ENCODE measurements around the gene TMEM258. TPM values are rescaled to one million over a fixed set of nuclear protein-coding genes. Genes with fewer than 3 reads are reported as not detected.

Gene TMEM258
- total and polyA plus RNA-seq, 9 of the 15 experiments (the other 6 are each of a cell fraction or from before 2014, with no cell fraction given): 97.2 to 856 (median 231) TPM

- peak; percentile 26; the same call in 1 of the 2 replicates for TF ChIP-seq ZBTB40 (IDR thresholded peaks at IDR 0.05)
- TF ChIP-seq ZBTB40 (CRISPR knock-in tag; IDR thresholded peaks at IDR 0.05): no peak
- TF ChIP-seq, protein P1, sequence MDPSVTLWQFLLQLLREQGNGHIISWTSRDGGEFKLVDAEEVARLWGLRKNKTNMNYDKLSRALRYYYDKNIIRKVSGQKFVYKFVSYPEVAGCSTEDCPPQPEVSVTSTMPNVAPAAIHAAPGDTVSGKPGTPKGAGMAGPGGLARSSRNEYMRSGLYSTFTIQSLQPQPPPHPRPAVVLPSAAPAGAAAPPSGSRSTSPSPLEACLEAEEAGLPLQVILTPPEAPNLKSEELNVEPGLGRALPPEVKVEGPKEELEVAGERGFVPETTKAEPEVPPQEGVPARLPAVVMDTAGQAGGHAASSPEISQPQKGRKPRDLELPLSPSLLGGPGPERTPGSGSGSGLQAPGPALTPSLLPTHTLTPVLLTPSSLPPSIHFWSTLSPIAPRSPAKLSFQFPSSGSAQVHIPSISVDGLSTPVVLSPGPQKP (CRISPR knock-in tag; IDR thresholded peaks at IDR 0.05): no peak
- peak; percentile 17; the same call in 1 of the 2 replicates for TF ChIP-seq ZBTB33 (CRISPR knock-in tag; IDR thresholded peaks at IDR 0.05)
- TF ChIP-seq NR4A1 (CRISPR knock-in tag; IDR thresholded peaks at IDR 0.05): no peak
- TF ChIP-seq NR4A1 (tag; IDR thresholded peaks at IDR 0.05): 0 out of 2 replicates have a peak, but pooled peaks have one; percentile 2
Measured at GRCh38 chr11:61815790-61816735, 23.7 kb upstream of the TMEM258 start (continued).

Measured in K562 (cell line).